Peyer's patch (tissue), 4 donors: ENCODE data around the gene USP34.

Experiments used
- CTCF ChIP-seq, 6 experiments: fragments of 450-650 bp in 4 of 6; fragments of 200-600 bp in 2 of 6; sonication (generic) in 1 of 6; IDR thresholded peaks; one replicate each; pipeline ENCODE4 v1.5.1; 2017 to 2019; ENCODE audit warnings: antibody characterized with exemption in 6 of 6, mild to moderate bottlenecking in 3 of 6, moderate library complexity in 1 of 6
- POLR2A ChIP-seq, 2 donors: fragments of 450-650 bp; IDR thresholded peaks; one replicate each; pipeline ENCODE4 v1.5.1; 2017; ENCODE audit warnings: antibody characterized with exemption in 2 of 2, mild to moderate bottlenecking in 2 of 2, moderate library complexity in 2 of 2

- TF ChIP-seq CTCF (IDR thresholded peaks at IDR 0.05) (no peak), POLR2A (IDR thresholded peaks at IDR 0.05) (no peak)
These were observed 237.3 kb downstream of the USP34 start for GRCh38 chr2:61233581-61233980.
